AG20443 (cell line): ENCODE measurements around the gene NUF2.

Experiments used
- DNase-seq: peaks from one replicate; pipeline ENCODE4 v3.0.0; 2012; ENCODE audit warnings: low spot score, mixed read lengths

NUF2 gene

GRCh38 chr1:163401211-163401610, 79.5 kb downstream of the NUF2 start:
- no peak for DNase-seq
